ENCODE data around the gene AZIN2.

DNA sequence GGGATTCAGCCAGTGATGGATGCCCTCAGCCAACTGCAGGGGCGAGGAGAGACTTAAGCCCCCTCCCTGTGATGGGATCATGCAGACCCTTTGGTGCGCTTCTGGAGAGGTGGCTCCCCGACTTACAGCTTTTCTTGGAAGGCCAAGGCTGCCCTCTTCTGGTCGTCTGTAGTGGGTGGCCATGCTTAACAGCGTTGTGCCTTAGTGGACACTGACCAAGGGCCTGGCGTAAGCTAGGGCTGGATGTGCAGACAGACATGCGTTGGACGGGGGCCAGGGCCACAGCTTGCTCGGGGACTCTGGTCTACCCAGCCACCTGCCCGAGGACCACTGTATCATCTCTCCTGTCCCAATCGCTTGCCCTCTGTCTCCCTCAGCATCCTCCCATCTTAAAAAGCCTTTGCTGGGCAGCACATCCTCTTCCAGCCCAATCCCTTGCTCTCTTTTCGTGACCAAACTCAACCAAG lies 5.5 kb downstream of the AZIN2 start:
- TF ChIP-seq, protein P1, sequence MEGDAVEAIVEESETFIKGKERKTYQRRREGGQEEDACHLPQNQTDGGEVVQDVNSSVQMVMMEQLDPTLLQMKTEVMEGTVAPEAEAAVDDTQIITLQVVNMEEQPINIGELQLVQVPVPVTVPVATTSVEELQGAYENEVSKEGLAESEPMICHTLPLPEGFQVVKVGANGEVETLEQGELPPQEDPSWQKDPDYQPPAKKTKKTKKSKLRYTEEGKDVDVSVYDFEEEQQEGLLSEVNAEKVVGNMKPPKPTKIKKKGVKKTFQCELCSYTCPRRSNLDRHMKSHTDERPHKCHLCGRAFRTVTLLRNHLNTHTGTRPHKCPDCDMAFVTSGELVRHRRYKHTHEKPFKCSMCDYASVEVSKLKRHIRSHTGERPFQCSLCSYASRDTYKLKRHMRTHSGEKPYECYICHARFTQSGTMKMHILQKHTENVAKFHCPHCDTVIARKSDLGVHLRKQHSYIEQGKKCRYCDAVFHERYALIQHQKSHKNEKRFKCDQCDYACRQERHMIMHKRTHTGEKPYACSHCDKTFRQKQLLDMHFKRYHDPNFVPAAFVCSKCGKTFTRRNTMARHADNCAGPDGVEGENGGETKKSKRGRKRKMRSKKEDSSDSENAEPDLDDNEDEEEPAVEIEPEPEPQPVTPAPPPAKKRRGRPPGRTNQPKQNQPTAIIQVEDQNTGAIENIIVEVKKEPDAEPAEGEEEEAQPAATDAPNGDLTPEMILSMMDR (IDR thresholded peaks at IDR 0.05; ENCODE audit: low read depth, low read length, missing input control), result peak; percentile 80
- TF ChIP-seq, protein P2, sequence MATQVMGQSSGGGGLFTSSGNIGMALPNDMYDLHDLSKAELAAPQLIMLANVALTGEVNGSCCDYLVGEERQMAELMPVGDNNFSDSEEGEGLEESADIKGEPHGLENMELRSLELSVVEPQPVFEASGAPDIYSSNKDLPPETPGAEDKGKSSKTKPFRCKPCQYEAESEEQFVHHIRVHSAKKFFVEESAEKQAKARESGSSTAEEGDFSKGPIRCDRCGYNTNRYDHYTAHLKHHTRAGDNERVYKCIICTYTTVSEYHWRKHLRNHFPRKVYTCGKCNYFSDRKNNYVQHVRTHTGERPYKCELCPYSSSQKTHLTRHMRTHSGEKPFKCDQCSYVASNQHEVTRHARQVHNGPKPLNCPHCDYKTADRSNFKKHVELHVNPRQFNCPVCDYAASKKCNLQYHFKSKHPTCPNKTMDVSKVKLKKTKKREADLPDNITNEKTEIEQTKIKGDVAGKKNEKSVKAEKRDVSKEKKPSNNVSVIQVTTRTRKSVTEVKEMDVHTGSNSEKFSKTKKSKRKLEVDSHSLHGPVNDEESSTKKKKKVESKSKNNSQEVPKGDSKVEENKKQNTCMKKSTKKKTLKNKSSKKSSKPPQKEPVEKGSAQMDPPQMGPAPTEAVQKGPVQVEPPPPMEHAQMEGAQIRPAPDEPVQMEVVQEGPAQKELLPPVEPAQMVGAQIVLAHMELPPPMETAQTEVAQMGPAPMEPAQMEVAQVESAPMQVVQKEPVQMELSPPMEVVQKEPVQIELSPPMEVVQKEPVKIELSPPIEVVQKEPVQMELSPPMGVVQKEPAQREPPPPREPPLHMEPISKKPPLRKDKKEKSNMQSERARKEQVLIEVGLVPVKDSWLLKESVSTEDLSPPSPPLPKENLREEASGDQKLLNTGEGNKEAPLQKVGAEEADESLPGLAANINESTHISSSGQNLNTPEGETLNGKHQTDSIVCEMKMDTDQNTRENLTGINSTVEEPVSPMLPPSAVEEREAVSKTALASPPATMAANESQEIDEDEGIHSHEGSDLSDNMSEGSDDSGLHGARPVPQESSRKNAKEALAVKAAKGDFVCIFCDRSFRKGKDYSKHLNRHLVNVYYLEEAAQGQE (IDR thresholded peaks at IDR 0.05), result no peak
- no peak for TF ChIP-seq TAF1 (conservative IDR thresholded peaks at IDR 0.05)
- no peak for TF ChIP-seq JUND (IDR thresholded peaks at IDR 0.05)
- TF ChIP-seq YY1 (IDR thresholded peaks at IDR 0.05), result no peak
- no peak for TF ChIP-seq SP1 (IDR thresholded peaks at IDR 0.05)
- no peak for TF ChIP-seq RXRA (IDR thresholded peaks at IDR 0.05)
- TF ChIP-seq, protein P3, sequence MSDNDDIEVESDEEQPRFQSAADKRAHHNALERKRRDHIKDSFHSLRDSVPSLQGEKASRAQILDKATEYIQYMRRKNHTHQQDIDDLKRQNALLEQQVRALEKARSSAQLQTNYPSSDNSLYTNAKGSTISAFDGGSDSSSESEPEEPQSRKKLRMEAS (IDR thresholded peaks at IDR 0.05), result no peak
- peak; percentile 89 to 95 for TF ChIP-seq RAD21 (IDR thresholded peaks at IDR 0.05)
- TF ChIP-seq, protein P4, sequence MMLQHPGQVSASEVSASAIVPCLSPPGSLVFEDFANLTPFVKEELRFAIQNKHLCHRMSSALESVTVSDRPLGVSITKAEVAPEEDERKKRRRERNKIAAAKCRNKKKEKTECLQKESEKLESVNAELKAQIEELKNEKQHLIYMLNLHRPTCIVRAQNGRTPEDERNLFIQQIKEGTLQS (IDR thresholded peaks at IDR 0.05), result no peak
- no peak for TF ChIP-seq EGR1 (IDR thresholded peaks at IDR 0.05; ENCODE audit: low read depth in 2 of 2)
- TF ChIP-seq, protein P5, sequence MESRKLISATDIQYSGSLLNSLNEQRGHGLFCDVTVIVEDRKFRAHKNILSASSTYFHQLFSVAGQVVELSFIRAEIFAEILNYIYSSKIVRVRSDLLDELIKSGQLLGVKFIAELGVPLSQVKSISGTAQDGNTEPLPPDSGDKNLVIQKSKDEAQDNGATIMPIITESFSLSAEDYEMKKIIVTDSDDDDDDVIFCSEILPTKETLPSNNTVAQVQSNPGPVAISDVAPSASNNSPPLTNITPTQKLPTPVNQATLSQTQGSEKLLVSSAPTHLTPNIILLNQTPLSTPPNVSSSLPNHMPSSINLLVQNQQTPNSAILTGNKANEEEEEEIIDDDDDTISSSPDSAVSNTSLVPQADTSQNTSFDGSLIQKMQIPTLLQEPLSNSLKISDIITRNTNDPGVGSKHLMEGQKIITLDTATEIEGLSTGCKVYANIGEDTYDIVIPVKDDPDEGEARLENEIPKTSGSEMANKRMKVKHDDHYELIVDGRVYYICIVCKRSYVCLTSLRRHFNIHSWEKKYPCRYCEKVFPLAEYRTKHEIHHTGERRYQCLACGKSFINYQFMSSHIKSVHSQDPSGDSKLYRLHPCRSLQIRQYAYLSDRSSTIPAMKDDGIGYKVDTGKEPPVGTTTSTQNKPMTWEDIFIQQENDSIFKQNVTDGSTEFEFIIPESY (IDR thresholded peaks at IDR 0.05), result no peak
- no peak for TF ChIP-seq HNF4A (conservative IDR thresholded peaks at IDR 0.05)

Data from liver (tissue), 3 donors.